ENCODE results near the gene MAIP1.

GRCh38 chr2:199943373-199943772 is 12.0 kb upstream of the MAIP1 start:
- no peak for TF ChIP-seq EZH2phosphoT487 (IDR thresholded peaks at IDR 0.05; ENCODE audit: low read length)
- TF ChIP-seq CTCF (IDR thresholded peaks at IDR 0.05; ENCODE audit: low read length), result no peak

Measured in MM.1S (cell line).